GM23338 (cell line): ENCODE measurements around the gene HDC. TPM values are rescaled to one million over a fixed set of nuclear protein-coding genes. Genes with fewer than 3 reads are reported as not detected.

Source experiments
- ATAC-seq: fragments of 200-7000 bp; cut with Tn5 transposase; 3 replicates; pipeline ENCODE4 v1.9.1; 2020
- DNase-seq: peaks from one replicate; pipeline ENCODE4 v3.0.0-alpha.2; 2015; ENCODE audit warnings: low spot score
- H2AFZ ChIP-seq: fragments of 200-600 bp; sonication (generic); 2 replicates; pipeline ENCODE4 v1.8.0; 2016; ENCODE audit warnings: antibody characterized with exemption, mild to moderate bottlenecking, moderate library complexity
- H3F3A ChIP-seq: fragments of 200-600 bp; sonication (generic); replicated peaks from 2 replicates; pipeline ENCODE4 v1.8.0; 2017; ENCODE audit warnings: antibody characterized with exemption, mixed run types, low read depth
- H3K27ac ChIP-seq: fragments of 200-600 bp; sonication (generic); 2 replicates; pipeline ENCODE4 v1.6.1; 2016; ENCODE audit warnings: low read depth
- H3K27me3 ChIP-seq: fragments of 200-600 bp; sonication (generic); 2 replicates; pipeline ENCODE4 v1.8.0; 2016; ENCODE audit warnings: mild to moderate bottlenecking, mixed run types, moderate library complexity; ENCODE audit not compliant: insufficient read depth
- H3K36me3 ChIP-seq: fragments of 200-600 bp; sonication (generic); 2 replicates; pipeline ENCODE4 v1.8.0; 2016; ENCODE audit warnings: mild to moderate bottlenecking; ENCODE audit not compliant: insufficient read depth
- H3K4me1 ChIP-seq: fragments of 200-600 bp; sonication (generic); 2 replicates; pipeline ENCODE4 v1.8.0; 2016; ENCODE audit warnings: mild to moderate bottlenecking, moderate library complexity; ENCODE audit not compliant: insufficient read depth
- H3K4me2 ChIP-seq: fragments of 200-600 bp; sonication (generic); 2 replicates; pipeline ENCODE4 v1.7.1; 2017; ENCODE audit warnings: mixed run types
- H3K4me3 ChIP-seq: fragments of 200-600 bp; sonication (generic); 2 replicates; pipeline ENCODE4 v1.6.1; 2016; ENCODE audit warnings: mixed run types
- H3K79me2 ChIP-seq: fragments of 200-600 bp; sonication (generic); replicated peaks from 2 replicates; pipeline ENCODE4 v1.8.0; 2017; ENCODE audit warnings: mild to moderate bottlenecking; ENCODE audit not compliant: insufficient read depth
- H3K9me2 ChIP-seq: fragments of 200-600 bp; sonication (generic); 2 replicates; pipeline ENCODE4 v1.8.0; 2017; ENCODE audit not compliant: insufficient read depth
- H4K20me1 ChIP-seq: fragments of 200-600 bp; sonication (generic); replicated peaks from 2 replicates; pipeline ENCODE4 v1.8.0; 2017; ENCODE audit warnings: mild to moderate bottlenecking; ENCODE audit not compliant: insufficient read depth
- H3K27ac Mint-ChIP-seq: 2 replicates; pipeline ENCODE4 v1.8.0; 2020; ENCODE audit warnings: inconsistent platforms, mild to moderate bottlenecking, moderate library complexity, mixed read lengths
- H3K27me3 Mint-ChIP-seq: 3 replicates; pipeline ENCODE4 v1.8.0; 2022; ENCODE audit warnings: low read depth, mild to moderate bottlenecking, moderate library complexity, mixed read lengths, inconsistent platforms; ENCODE audit not compliant: insufficient read depth, poor library complexity
- H3K36me3 Mint-ChIP-seq: 3 replicates; pipeline ENCODE4 v1.8.0; 2021; ENCODE audit warnings: low read depth, mild to moderate bottlenecking, inconsistent platforms, moderate library complexity, mixed read lengths
- H3K4me1 Mint-ChIP-seq: 3 replicates; pipeline ENCODE4 v1.8.0; 2020; ENCODE audit warnings: mild to moderate bottlenecking, inconsistent platforms, mixed read lengths
- H3K4me3 Mint-ChIP-seq: 3 replicates; pipeline ENCODE4 v1.8.0; 2021; ENCODE audit warnings: moderate library complexity, mild to moderate bottlenecking, inconsistent platforms, mixed read lengths
- H3K9me3 Mint-ChIP-seq: 3 replicates; pipeline ENCODE4 v1.8.0; 2020; ENCODE audit warnings: moderate library complexity, mild to moderate bottlenecking, inconsistent platforms, mixed read lengths
- CREB1 ChIP-seq: fragments of 250-450 bp; sonication (Bioruptor Pico); IDR thresholded peaks from 2 replicates; pipeline ENCODE4 v1.5.0; 2020; ENCODE audit warnings: low read depth, mild to moderate bottlenecking, moderate library complexity
- CTCF ChIP-seq, 2 experiments: fragments of 200-600 bp in 1 of 2; sonication (generic) in 1 of 2; conservative IDR thresholded peaks; 2 replicates each; pipeline versions ENCODE4 v1.5.1 to v1.6.1; 2016 to 2017; ENCODE audit warnings: antibody characterized with exemption in 2 of 2, low read depth in 2 of 2, mild to moderate bottlenecking in 2 of 2, moderate library complexity in 1 of 2
- ETS1 ChIP-seq: IDR thresholded peaks from 2 replicates; pipeline ENCODE4 v1.6.1; 2016; ENCODE audit warnings: antibody characterized with exemption
- EZH2 ChIP-seq: fragments of 200-600 bp; sonication (generic); IDR thresholded peaks from one replicate; pipeline ENCODE4 v1.8.0; 2017; ENCODE audit warnings: antibody characterized with exemption, mild to moderate bottlenecking, low read depth; ENCODE audit not compliant: unreplicated experiment
- EZH2phosphoT487 ChIP-seq: fragments of 200-600 bp; sonication (generic); IDR thresholded peaks from one replicate; pipeline ENCODE4 v1.8.1; 2018; ENCODE audit warnings: antibody characterized with exemption; ENCODE audit not compliant: unreplicated experiment
- JUNB ChIP-seq: IDR thresholded peaks from one replicate; pipeline ENCODE4 v1.6.1; 2016; ENCODE audit warnings: antibody characterized with exemption; ENCODE audit not compliant: unreplicated experiment
- NANOG ChIP-seq: IDR thresholded peaks from 2 replicates; pipeline ENCODE4 v1.6.1; 2016; ENCODE audit warnings: antibody characterized with exemption, borderline replicate concordance
- POLR2AphosphoS5 ChIP-seq: IDR thresholded peaks from 2 replicates; pipeline ENCODE4 v1.6.1; 2016; ENCODE audit warnings: antibody characterized with exemption, low read depth
- STAT1 ChIP-seq: IDR thresholded peaks from one replicate; pipeline ENCODE4 v1.6.1; 2016; ENCODE audit warnings: antibody characterized with exemption; ENCODE audit not compliant: unreplicated experiment
- ZNF114 ChIP-seq: fragments of 250-450 bp; sonication (Bioruptor Pico); IDR thresholded peaks from 2 replicates; pipeline ENCODE4 v1.5.0; 2020; ENCODE audit warnings: mild to moderate bottlenecking, moderate library complexity
- ZNF331 ChIP-seq: fragments of 250-450 bp; sonication (Bioruptor Pico); IDR thresholded peaks from 2 replicates; pipeline ENCODE4 v1.5.0; 2020; ENCODE audit warnings: low read depth, mild to moderate bottlenecking, moderate library complexity
- ZNF462 ChIP-seq: fragments of 250-450 bp; sonication (Bioruptor Pico); IDR thresholded peaks from 2 replicates; pipeline ENCODE4 v1.5.0; 2020; ENCODE audit warnings: mild to moderate bottlenecking, moderate library complexity
- polyA plus RNA-seq: library from polyadenylated mRNA; unstranded; fragments of >200 nt; fragmentation: Nextera tagmentation; extraction: Ambion mirVana; gene quantifications from 2 replicates; pipeline ENCODE4 v1.2.1, GENCODE V29; 2016
- total RNA-seq: library from RNA; depleted of rRNA; stranded (reverse); fragments of >200 nt; shearing (Covaris generic); gene quantifications from 2 replicates; pipeline ENCODE4 v1.2.3, GENCODE V29; 2014

HDC gene
- total and polyA plus RNA-seq, 2 experiments from 2014 or later: not detected

GRCh38 chr15:50277370-50277769 is 11.8 kb upstream of the HDC start (continued):
- no peak for TF ChIP-seq CTCF (conservative IDR thresholded peaks at IDR 0.05; ENCODE audit: low read depth in 2 of 2)

- Histone ChIP-seq H3K27me3 (no peaks in the 10 kb centered on the region), H3K79me2 (no peaks in the 10 kb centered on the region), H4K20me1 (no peaks in the 10 kb centered on the region), H3F3A (no peaks in the 10 kb centered on the region), H2AFZ (no peak overlapping the region), H3K4me1 (no peaks in the 10 kb centered on the region), H3K36me3 (no peaks in the 10 kb centered on the region), H3K9me2 (no peaks in the 10 kb centered on the region), H3K4me3 (no peak overlapping the region), H3K27ac (no peak overlapping the region), H3K4me2 (no peak overlapping the region)
- no peak for ATAC-seq
- no peaks in the 10 kb centered on the region for H3K9me3 Mint-ChIP-seq
- DNase-seq: no peak
- H3K4me3 Mint-ChIP-seq: no peak overlapping the region
- H3K36me3 Mint-ChIP-seq: no peaks in the 10 kb centered on the region
- H3K4me1 Mint-ChIP-seq: no peaks in the 10 kb centered on the region
- no peak overlapping the region for H3K27ac Mint-ChIP-seq
- no peaks in the 10 kb centered on the region for H3K27me3 Mint-ChIP-seq
- no peak for TF ChIP-seq STAT1
- no peak for TF ChIP-seq ZNF462 (CRISPR knock-in tag)
- TF ChIP-seq ETS1: no peak
- TF ChIP-seq ZNF331 (CRISPR knock-in tag): no peak
- TF ChIP-seq EZH2phosphoT487: no peak
- TF ChIP-seq ZNF114 (CRISPR knock-in tag): no peak
- TF ChIP-seq JUNB: no peak
- TF ChIP-seq POLR2AphosphoS5: no peak
- no peak for TF ChIP-seq CTCF (conservative IDR thresholded peaks at IDR 0.05; ENCODE audit: low read depth in 2 of 2)
- no peak for TF ChIP-seq EZH2
- no peak for TF ChIP-seq CREB1 (CRISPR knock-in tag)
- no peak for TF ChIP-seq NANOG
Observed at GRCh38 chr15:50275908-50276307, 10.4 kb upstream of the HDC start.
